NCI-H1092 (cell line): ENCODE results near the gene BEST4.
"Not testable (repeated sequence)": the region's sequence is repeated elsewhere in the genome, so short reads cannot be mapped to it uniquely, and the experiment has no call there.

ENCODE experiments used
- DNase-seq: peaks from one replicate; lab custom pipeline; 2025; lab: John Stamatoyannopoulos, UW

BEST4 gene

DNA sequence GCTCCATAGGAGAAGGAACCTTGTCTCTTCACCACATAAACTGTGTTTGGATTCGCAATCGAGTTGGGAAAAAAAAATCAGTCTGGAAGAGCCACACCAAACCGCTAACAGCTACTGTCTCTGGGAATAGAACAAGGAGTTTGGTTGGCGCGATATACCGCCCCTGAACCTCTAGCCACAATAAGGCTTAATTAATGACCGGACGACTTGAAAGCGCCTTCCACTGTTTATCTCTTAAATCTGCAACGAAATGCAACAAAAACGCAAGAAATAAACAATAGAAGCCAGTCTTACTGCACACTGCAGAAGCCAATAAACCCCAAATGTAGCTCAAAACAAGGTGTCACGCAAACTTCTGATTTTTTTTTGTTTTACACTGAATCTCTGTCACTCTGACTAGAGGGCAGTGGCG lies 31.2 kb upstream of the BEST4 start:
- no peak for DNase-seq

DNA sequence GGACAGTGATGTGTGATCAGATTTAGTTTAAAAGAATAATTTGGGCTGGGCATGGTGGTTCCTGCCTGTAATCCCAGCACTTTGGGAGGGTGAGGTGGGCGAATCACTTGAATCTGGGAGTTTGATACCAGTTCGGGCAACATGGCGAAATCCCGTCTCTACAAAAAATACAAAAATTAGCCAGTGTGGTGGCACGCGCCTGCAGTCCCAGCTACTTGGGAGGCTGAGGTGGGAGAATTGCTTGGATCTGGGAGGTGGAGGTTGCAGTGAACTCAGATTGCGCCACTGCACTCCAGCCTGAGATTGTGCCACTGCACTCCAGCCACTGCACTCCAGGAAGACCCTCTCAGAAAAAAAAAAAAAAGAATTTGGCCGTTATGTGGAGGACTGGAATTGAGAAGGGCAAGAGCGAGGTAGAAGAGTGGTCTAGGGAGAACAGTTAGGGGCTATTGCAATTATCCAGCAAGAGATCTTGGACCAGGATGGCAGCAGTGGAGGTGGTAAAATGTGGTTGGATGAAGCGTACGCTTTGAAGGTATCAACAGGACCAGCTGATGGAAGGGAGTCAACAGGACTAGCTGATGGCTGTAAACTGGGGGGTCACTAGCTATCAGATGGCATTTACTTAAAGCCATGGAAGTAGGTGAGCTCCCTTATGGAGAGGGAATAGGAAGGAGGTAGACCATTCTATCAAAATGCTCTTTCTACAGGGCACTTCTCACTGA lies 30.0 kb upstream of the BEST4 start:
- no peak for DNase-seq

DNA sequence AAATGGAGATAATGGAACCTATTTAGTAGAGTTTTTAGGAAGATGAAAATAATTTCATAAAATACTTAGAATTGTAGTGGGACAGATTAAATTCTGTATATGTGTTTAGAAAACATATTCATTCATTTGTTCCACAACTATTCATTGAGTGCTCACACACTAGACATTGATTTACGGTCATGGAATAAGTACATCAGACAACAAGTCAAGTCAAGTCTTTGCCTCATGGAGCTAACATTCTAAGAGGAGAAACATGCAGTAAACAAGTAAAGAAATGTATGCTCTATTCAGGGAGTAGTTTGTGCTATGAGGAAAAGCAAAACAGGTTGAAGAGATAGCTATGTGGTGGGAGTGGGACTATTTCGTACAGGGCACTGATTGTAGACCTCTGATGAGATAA lies 29.3 kb upstream of the BEST4 start:
- DNase-seq, result no peak

DNA sequence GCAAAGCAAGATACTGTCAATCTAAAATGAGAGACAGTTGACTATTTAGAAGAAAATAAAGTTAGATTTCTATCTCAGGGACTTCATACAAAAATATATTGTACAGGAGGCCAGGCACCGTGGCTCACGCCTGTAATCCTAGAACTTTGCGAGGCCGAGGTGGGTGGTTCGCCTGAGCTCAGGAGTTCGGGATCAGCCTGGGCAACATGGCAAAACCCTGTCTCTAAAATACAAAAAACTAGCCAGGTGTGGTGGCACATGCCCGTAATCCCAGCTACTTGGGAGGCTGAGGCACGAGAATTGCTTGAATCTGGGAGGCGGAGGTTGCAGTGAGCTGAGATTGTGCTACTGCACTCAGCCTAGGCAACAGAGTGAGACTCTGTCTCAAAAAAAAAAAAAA lies 28.0 kb upstream of the BEST4 start:
- DNase-seq, result not testable (repeated sequence)

DNA sequence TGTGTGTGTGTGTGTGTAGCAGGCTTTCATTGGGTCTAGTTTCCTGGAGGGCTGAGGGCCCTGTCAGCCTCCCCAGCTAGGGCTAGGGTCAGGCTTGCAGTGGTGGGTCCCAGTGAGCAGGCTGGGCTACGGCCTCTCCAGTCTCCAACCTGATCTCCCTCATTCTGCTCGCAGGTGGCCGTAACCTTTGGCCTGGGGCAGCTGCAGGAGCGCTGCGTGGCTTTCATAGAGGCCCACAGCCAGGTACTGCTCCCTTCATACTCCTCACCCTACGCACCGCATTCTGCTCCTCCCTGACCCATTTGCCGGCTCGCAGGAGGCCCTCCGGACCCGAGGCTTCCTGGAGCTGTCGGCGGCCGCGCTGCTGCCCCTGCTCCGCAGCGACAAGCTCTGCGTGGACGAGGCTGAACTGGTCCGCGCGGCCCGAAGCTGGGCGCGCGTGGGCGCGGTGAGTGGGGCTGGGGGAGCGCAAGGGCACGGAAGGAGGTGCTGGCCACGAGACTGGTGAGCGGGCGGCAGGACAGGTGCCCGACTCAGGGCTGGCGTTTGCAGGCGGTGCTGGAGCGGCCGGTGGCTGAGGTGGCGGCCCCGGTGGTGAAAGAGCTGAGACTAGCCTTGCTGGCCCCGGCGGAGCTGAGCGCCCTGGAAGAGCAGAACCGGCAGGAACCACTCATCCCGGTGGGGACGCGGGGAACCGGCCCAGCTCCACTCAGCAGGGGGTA lies 25.0 kb upstream of the BEST4 start:
- no peak for DNase-seq

DNA sequence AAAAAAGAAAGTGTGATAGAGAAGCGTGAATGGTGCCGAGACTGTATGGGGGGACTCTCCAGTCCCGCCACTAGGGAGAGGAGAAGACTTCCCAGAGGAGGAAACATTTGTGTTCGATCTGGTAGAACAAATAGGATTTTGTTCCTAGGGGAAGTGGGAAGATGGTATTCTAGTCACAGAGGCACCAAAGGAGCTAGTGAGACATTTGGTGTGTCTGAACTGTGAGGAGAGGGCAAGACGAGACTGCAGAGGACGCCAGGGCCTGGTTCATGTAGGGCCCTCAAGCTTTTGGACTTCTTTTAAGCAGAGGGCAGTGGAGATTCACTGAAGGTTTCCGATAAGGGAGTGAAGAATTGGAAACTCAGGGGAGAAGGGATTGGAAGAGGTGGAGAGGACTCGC lies 23.3 kb upstream of the BEST4 start:
- no peak for DNase-seq

DNA sequence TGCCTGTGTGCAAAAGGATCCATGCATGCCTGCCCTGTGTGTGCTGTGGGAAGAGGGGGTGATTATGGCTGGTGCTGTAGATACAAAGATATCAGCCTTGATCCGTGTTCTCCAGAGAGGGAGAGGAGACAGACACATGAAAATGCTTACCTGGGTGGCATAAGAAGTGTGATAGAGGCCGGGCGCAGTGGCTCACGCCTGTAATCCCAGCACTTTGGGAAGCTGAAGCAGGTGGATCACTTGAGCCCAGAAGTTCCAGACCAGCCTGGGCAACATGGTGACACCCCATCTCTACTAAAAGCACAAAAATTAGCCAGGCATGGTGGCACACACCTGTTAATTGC lies 22.8 kb upstream of the BEST4 start:
- DNase-seq, result not testable (repeated sequence)

DNA sequence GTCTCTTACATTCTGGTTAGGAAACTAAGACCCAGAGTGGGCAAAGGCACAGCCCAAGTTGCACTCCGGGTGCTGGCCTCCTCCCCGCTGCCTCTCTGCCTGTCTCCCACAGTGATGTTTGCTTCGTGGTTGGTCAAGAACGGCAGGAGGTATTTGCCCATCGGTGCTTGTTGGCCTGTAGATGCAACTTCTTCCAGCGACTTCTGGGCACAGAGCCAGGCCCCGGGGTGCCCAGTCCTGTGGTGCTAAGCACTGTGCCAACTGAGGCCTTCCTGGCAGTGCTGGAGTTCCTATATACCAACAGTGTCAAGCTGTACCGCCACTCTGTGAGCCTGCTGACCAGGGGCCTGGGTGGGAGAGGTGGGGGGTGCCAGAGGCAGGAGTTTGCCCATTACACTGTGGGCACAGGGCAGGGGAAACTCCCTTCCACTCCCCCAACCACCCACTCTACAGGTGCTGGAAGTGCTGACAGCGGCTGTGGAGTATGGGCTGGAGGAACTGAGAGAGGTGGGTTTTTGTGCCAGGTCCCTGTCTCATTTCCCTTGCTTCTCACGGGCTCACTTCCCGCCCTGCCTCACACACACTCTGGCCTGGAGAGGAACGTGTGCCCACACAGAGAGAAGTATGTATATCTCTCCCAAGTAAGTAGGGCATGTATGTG lies 22.3 kb upstream of the BEST4 start:
- no peak for DNase-seq

DNA sequence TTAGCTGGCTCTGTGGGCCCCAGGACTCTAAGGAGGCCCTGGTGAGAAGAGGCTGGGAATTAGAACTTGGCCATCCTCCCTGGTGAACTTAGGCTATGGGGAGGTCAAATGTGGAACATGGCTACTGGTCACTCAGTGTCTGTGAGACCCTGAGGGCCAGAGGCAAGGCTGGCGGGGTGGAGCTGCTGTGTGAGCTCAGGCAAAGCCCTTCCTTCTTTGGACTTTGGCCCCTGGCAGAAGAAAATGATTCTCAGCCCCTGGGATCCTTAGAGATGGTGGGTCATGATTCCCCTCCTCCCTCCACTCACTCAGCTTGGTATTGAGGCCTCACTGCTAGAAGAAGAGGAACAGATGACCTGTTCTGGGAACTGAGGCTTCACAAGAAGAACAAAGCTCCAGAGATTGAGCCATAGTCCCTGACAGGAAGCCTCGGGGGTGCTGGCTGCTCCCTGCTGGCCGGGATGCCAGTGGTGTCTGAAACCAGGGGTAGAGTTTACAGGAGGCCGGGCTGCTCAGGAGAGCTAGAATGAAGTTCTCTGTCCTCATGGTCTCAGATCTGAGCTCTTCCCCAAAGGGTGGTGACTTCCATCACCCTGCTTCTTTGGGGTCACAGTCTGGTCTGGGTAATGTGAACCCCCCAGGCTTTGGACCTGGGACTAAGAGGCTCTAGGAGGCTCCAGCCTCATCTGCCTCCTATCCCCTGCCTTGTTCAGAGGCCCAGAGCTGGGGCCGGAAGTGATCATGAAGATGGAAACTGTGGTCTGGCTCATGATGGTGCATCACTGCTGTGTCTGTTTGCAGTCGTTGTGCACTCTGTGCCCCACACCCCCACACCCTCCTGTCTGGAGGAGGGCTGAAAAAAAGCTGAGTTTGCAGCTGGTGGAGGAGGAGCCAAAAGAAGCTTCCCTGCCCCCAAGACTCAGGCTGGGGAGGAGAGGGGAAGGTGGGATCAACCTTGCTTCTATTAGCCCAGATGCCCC lies 21.3 kb upstream of the BEST4 start:
- DNase-seq, result no peak

DNA sequence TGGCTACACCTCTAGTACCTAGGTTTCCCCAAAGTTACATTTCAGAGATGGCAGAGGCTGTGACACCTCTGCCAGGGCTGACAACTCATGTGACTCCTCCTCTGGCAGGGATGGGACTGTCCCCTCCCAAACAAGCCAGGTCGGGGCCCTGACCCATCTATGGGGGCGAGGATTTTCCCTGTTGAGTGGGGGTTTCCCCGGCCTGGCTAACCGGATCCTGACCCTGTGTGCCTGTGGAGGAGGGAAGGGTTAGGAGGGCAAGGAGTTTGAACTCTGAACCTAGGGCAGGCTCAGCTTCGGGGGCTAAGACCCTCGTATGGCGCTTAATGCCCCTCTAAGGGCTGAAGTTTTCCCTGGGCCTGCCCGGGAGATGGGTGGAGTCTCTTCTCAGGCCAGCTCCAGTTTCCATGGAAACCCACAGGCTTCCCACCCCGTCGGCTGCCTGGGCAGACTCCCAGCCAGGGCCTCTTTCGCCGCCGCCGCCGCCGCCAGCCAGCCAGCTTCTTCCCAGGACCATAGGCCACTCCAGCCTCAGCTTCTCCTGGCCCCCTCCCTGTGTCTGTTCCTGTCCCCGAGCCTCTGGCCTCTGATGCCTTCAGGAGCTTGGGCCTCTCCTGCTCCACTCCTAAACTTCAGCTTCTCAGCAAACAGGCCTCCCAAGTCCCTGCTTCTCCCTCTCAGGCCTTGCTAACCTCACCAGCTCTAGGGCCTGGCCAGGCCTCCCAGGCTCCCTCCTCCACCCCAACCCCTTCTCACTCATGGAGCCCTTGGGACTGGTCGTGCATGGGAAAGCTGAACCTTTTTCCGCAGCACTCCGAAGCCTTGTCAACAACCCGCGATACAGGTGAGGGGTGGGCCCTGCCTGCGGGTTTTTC lies 20.3 kb upstream of the BEST4 start, which contains the start of gene BTBD19:
Gene BTBD19, plus strand, starts transcription at position 461 of the 875 bp plus-strand sequence. Its CDS starts 298 bp downstream, at position 759.
- DNase-seq, result no peak

DNA sequence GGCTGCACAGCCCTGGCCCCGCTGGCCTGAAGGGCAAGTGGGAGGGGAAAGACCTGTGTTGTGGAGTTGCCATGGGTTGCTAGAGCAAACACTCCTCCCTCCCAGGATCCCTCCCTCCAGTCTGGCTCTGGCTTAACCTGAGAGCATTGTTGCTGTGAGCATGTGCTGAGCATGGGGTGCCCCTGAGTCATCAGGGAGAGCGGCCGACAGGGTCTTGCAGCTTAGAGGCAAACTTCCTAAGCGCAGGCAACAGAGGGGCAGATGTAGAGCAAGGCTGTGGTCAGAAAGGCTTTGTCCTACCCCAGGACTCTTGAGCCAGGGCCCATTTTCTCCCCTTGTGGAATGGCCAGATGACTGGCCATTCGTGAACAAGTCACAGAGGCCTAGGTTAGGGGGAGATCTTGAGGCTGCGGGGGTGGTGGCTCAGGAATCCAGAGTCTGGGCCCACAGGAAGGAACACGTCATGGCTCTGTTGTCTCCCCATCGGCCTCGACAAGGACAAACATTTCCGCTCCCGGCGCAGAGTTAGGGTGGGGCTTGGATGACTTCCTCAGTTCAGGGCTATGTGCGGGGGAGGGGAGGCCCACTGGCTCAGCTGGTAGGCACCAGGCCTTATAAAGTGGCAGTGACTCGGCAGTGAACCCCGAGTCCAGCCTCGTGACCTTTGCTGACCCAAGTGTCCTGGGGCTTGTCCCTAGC lies 19.5 kb upstream of the BEST4 start:
- DNase-seq, result no peak

DNA sequence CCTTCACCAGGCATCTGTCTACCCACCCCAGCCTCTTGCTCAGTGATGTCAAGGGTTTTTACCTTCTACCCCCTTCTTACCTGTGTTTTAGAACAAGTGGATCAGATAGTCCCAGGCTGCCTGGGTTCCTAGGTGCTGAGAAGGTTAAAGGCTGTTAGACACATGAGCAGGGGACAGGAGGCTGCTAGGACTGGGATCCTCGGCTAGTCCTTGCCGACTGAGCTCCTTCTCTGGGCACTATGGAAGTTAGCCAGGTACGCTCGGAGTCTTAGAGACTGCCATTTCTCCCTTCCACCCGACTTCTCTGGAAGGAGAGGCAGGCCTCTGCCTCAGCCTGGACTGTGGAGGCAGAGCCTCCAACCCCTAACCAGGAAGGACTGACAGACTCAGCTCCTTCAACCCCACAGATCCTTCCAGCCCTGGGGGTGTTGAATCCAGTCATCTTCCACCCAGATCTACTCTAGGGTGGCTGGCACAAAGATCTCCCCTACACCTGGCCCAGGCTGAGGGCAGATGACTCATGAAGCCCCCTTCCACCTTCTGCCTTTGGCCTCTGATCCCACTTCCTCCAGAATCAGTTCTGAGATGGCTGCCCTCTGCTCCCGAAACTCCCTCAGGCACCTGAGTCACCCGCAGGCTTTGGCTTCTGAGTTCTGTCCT lies 18.9 kb upstream of the BEST4 start, which contains the start of gene DYNLT4:
Gene DYNLT4, minus strand, starts transcription at position 648 of the 660 bp plus-strand sequence. CDS start 683 bp downstream, outside the sequence.
- no peak for DNase-seq

DNA sequence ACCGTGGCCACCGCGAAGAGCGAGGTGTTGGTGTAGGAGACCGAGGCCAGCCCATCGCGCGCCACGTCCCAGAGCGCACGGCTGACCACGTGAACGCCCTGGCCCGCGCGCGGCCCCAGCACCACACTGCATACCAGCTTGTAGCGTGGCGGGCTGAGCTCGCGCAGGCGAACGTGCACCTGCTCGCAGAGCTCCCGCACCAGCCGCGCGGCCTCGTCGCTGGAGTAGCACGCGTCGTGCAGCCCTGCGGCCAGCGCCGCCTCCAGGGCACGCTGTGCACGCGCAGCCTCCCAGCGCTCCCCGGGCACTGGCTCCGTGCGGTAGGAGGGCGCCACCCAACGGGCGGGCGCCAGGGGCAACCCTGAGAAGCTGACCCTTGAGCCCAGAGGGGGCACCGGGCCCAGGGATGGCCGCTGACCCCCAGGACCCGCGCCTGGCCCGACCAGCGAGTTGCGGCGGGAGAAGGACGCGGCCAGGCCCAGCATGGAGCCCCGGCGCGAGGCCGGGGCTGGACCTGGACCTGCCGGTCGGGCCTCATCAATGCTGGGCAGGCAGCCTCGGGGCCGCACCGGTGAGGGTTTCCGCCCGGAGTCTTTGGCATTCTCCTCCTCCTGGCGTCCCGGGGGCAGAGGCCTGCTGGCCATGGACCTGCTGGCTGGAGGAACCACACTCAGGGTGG lies 18.2 kb upstream of the BEST4 start:
- no peak for DNase-seq

DNA sequence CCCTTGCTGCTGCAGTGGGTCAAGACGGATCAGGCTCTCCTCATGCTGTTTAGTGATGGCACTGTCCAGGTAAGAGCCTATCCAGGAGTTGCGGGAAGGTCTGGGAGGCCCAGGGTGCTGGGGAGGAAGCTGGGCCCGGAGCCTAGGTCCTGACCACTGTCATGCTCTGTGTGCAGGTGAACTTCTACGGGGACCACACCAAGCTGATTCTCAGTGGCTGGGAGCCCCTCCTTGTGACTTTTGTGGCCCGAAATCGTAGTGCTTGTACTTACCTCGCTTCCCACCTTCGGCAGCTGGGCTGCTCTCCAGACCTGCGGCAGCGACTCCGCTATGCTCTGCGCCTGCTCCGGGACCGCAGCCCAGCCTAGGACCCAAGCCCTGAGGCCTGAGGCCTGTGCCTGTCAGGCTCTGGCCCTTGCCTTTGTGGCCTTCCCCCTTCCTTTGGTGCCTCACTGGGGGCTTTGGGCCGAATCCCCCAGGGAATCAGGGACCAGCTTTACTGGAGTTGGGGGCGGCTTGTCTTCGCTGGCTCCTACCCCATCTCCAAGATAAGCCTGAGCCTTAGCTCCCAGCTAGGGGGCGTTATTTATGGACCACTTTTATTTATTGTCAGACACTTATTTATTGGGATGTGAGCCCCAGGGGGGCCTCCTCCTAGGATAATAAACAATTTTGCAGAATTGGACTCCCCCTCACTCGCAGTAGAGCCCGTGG lies 17.5 kb upstream of the BEST4 start:
- DNase-seq, result no peak

DNA sequence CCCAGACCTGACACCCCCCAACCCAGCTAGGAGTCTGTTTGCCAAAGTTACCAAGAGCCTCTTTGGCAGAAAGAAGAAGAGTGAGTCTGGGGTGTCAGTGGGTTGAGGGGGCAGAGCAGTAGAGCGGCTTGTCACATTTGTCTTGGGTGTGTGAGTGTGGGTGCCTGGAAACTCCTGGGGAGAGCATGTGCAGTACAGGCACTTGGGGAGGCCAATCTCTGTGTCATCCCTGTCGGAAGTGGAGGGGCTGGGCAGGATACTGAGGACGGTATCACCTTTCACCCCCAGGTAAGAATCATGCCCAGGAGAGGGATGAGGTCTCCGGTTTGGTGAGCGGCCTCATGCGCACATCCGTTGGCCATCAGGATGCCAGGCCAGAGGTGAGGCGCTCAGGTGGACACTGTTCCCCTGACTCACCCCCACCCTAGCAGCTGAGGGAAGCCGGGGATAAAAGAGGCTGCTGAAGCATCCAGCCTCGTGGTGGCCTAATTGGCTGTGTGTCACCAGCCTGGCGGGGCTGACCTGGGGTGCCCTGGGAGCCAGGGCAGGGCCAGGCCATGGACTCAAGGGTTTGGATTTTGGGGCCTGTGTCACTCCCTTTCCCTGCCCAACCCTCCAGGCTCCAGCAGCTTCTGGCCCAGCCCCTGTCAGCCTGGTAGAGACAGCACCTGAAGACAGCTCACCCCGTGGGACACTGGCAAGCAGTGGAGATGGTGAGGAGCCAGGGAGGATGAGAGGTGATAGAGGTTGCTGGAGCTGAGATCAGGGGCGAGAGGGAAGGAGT lies 15.5 kb upstream of the BEST4 start:
- DNase-seq, result no peak

DNA sequence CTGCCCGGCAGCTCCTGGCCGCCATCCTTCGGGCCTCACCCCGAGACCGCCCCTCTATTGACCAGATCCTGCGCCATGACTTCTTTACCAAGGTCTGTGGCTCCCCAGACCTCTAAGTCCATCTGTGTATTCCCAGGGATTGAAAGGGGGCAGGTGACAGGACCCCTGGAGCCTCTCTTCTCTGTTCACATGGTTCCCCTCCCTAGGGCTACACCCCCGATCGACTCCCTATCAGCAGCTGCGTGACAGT lies 15.0 kb upstream of the BEST4 start:
- DNase-seq, result no peak

DNA sequence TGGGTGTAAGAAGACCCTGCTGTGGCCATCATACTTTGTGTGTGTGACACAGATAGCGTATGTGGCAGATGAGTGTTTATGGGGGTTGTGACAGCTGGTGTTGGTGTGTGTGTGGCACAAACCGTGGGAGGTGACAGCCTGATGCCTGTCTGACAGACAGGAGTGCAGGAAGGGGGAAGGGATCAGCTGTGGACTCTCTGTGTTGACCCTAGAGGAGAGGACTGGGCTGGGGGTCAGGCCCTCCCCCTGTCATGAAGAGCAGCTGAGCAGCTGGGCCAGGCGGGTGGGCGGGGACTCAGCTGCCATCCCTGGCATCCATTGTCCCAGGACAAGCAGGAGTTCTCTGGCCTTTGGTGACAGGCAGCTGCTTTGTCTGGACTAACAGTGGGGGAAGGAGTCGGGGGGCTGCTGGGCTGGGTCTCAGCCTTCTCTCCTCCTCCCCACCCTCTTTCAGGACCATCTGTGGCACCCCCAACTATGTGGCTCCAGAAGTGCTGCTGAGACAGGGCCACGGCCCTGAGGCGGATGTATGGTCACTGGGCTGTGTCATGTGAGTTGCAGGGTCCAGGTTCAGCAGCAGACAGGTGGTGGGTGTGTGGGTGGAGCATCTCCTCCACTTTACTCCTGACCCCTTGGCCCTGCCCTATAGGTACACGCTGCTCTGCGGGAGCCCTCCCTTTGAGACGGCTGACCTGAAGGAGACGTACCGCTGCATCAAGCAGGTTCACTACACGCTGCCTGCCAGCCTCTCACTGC lies 14.5 kb upstream of the BEST4 start:
- DNase-seq, result no peak
